Measurements from ENCODE around the gene RRP12.
"Not testable (repeated sequence)": the region's sequence is repeated elsewhere in the genome, so short reads cannot be mapped to it uniquely, and the experiment has no call there.

Gene RRP12

GRCh38 chr10:97362310-97363033 lies 38.7 kb downstream of the RRP12 start:
- DNase-seq: no peak

DNA sequence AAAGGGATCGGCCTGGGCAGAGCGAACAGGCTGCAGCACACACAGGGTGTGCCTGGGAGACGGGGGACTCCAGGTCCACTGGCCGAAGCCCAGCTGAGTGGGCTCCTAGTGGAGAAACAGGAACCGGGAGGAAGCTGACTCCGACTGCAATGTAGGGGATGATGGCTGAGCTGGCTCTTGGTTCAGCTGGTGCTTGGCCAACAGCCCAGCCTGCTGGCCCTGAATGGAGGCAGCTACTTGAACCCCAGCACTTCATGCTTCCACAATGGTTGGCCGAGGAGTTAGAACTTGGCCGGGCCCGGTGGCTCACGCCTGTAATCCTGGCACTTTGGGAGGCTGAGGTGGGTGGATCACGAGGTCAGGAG lies 39.6 kb downstream of the RRP12 start:
- DNase-seq: no peak

GRCh38 chr10:97360705-97361536 lies 40.2 kb downstream of the RRP12 start:
- no peak for DNase-seq

DNA sequence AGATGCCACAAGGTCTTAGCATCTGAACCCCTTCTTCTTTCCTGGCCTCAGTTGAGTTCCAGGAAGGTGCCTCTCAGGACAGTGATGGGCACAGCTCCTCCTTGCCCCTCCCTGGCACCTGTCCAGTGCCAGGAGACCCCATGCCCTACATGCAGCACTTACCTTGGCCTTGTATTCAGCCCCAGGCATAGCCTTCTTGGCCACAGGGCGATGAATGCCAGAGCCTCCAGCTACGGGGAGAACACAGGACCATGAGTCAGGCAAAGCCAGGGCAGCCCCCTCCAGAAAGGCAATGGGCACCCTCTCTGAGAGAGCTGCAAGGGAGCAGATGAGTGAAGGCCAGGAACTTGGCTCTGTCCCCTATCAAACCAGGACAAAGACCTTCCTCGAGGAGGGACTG lies 42.4 kb downstream of the RRP12 start:
- no peak for DNase-seq

- no peak for DNase-seq
Observed at GRCh38 chr10:97358349-97358748, 42.8 kb downstream of the RRP12 start.

DNA sequence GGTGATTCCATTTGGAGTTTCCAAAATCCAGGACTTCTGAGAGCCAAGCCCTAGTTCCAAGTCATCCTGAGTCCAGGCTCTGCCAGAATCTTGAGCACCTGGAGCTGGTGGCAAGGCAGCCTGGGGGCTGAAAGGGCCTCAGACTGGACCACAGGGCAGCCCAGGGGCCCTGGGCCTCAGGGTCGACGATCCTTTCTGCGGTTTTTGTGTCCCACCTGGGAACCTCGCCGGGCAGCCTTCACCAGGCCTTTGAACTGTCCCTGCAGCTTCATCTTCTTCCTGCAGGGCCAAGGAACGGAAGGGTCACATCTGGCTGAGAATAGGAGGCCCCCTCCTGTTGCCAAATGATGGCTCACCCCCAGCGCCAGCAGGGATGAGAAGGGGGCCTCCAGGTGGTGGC lies 44.2 kb downstream of the RRP12 start:
- no peak for DNase-seq

DNA sequence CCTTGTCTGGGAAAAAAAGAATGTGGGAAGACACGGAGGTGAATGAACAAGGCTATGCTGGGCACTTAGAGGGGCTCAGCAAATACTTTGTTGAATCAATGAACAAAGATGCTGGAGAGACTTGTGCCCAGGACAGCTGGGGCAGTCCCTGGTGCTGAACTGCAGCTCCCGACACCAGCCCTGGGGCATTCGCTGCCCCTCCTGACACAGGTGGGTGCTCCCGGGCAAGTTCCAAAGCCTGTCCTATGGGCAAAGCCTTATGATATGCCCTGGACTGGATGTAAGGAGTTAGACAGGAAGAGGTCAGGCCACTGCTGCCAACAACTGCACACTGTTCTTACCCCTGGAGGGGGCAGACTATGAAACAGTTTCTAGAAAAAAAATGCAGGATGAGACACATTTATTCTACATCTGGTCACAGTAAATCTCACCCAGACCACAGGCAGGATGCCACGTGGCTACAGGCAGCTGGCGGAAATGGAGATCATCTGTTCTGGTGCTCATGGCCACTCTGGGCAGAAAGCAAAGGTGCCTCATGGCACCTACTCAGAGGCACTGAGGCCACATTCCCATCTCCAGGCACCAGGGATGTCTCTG lies 44.7 kb downstream of the RRP12 start:
- DNase-seq: peak; percentile 34

DNA sequence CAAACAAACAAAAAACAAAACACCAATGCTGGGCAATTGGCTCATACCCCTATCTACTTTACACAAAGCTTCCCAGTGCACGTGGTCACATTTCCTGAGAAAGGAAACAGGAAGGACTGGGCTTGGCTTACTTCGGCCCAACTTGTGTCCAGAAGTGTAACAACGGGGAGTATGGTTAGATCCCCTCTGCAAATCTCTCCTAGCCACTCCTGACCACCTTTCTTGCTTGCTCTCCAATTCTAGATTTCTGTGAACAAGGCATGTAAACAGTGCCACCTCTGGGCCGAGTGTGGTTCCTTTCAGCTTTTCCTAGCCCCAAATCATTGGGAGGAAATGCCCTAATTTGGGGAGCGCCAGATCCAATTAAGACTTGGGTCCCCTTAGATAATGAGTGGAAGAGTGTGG lies 45.6 kb downstream of the RRP12 start:
- no peak for DNase-seq

- DNase-seq: no peak
Observed at GRCh38 chr10:97353945-97354344, 47.2 kb downstream of the RRP12 start.

- DNase-seq: no peak
Observed at GRCh38 chr10:97349752-97350513, 51.2 kb downstream of the RRP12 start.

- no peak for DNase-seq
Observed at GRCh38 chr10:97347317-97347716, 53.8 kb downstream of the RRP12 start.

DNA sequence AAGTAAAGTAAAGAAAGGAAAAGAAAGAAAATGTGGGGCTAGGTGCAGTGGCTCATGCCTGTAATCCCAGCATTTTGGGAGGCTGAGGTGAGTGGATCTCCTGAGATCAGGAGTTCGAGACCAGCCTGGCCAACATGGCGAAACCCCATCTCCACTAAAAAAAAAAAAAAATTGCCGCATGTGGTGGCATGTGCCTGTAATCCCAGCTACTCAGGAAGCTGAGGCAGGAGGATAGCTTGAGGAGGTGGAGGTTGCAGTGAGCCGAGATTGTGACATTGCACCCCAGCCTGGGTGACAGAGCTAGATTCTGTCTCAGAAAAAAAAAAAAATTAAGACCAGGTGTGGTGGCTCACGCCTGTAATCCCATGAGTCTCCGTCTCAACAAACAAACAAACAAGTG lies 57.5 kb downstream of the RRP12 start:
- DNase-seq: not testable (repeated sequence)

DNA sequence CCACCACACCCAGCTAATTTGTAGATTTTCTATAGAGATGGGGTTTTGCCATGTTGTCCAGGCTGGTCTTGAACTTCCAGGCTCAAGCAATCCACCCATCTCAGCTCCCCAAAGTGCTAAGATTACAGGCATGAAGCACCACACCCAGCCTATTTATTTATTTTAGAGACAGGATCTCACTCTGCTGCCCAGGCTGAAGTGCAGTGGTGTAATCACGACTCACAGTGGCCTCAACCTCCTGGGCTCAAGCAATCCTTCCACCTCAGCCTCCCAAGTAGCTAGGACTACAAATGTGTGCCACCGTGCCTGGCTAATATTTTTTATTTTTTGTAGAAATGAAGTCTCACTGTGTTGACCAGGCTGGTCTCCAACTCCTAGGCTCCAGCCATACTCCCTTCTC lies 59.7 kb downstream of the RRP12 start:
- no peak for DNase-seq

DNA sequence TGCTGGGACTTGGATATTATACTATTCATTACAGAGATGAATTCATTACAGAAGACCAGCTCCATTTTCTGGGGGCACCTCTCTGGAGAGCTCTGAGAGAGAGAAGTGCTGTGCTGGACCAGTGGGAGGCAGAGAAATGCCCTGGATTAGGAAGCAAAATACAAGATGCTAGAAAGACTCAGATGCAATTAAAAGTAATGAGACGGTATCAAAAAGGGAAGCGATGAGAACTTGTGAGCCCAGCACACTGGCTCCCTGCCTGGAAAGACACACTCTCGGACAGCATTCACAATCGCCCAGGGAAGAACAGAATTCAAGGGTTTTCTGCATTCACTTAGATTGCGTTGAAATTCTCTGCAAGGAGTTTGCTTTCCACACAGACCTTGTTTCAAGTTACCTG lies 63.1 kb downstream of the RRP12 start:
- DNase-seq: no peak

- no peak for DNase-seq
Observed at GRCh38 chr10:97336942-97337831, 64.0 kb downstream of the RRP12 start.

GRCh38 chr10:97336446-97336845 lies 64.7 kb downstream of the RRP12 start:
- no peak for DNase-seq

GRCh38 chr10:97336006-97336405 lies 65.1 kb downstream of the RRP12 start:
- DNase-seq: no peak

- no peak for DNase-seq
Observed at GRCh38 chr10:97335188-97335619, 65.9 kb downstream of the RRP12 start.

DNA sequence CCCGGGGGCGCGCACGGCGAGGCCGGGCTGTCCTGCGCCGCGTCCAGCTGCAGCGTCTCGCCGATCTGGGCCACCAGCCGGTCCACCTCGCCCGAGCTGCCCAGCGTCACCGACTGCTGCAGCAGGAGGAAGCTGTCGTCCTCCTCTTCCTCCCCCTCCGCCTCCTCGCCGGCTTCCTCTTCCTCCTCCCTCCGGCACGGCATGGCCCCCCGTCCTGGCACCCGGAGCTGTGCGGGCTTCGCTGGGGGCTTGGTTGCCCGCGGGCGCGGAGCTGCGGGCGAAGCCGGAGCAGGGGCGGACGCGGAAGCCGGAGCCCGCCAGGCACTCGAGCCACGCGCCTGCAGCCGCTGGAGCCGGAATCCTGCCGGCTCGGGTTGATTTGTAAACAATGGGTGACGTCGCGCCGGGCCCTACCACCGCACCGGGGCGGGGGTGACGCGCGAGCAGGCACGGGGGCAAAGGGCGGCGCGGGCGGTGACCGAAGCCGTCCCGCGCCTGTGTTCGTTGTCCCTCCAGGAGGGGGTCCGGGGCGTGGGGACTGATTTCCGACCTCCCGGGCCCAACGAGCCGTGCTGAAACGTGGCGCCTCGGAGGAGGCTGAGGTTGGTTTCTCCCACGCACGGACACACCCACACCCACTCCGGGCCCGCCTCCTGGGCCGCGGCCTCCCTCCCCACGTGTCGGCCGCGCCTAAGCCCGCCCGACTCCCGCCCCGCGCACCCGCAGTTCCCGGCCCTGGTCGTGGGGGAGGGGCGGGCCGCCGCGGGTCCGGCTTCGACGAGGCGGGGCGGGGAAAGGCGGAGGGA lies 66.6 kb downstream of the RRP12 start, which contains the start of gene FRAT2:
FRAT2 (minus strand) TSS at position 360 of the 806 bp plus-strand sequence; CDS start at position 203, 157 bp downstream.
- DNase-seq: peak; percentile 60

GRCh38 chr10:97333601-97334369 lies 67.4 kb downstream of the RRP12 start:
- peak; percentile 51 for DNase-seq

DNA sequence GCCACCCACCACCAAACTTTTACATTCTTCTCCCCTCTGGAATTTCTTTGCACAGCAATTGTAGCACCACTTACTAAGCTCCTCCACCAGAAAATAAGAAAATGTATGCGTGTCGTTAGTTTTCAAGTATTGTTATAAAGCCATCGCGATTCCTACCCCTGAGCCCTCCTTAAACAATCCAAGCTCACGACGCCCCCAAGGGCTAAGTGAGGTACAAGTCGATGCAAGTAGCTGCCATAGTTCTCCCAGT lies 67.9 kb downstream of the RRP12 start:
- DNase-seq: no peak
